ENCODE data around the gene MALRD1.

MALRD1 gene

DNA sequence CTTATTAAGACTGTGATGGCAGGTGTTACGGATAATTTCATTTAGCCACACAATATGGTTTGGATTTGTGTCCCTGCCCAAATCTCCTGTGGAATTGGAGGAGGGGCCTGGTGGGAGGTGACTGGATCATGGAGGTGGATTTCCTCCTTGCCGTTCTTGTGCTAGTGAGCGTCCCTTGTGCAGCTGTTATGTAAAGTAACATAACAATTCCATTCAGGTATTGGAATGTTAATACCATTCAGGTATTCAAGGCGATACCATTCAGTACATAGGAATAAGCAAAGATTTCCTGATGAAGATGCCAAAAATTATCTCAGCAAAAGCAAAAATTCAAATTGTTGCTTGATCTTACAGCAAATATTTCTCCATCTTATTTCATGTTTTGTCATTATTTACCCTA lies 735.1 kb downstream of the MALRD1 start:
- H3K4me1 ChIP-seq (ENCODE audit: low read length): no peaks in the 10 kb centered on the region
- no peak overlapping the region for H3K27ac ChIP-seq (ENCODE audit: low read length)
- no peak overlapping the region for H2AFZ ChIP-seq (ENCODE audit: low read depth, low read length)
- H3K4me2 ChIP-seq (ENCODE audit: low read length): no peak overlapping the region
- H3K9ac ChIP-seq (ENCODE audit: low read length): no peak overlapping the region
- TF ChIP-seq, protein P1, sequence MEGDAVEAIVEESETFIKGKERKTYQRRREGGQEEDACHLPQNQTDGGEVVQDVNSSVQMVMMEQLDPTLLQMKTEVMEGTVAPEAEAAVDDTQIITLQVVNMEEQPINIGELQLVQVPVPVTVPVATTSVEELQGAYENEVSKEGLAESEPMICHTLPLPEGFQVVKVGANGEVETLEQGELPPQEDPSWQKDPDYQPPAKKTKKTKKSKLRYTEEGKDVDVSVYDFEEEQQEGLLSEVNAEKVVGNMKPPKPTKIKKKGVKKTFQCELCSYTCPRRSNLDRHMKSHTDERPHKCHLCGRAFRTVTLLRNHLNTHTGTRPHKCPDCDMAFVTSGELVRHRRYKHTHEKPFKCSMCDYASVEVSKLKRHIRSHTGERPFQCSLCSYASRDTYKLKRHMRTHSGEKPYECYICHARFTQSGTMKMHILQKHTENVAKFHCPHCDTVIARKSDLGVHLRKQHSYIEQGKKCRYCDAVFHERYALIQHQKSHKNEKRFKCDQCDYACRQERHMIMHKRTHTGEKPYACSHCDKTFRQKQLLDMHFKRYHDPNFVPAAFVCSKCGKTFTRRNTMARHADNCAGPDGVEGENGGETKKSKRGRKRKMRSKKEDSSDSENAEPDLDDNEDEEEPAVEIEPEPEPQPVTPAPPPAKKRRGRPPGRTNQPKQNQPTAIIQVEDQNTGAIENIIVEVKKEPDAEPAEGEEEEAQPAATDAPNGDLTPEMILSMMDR (IDR thresholded peaks at IDR 0.05; ENCODE audit: low read depth, low read length): no peak
- TF ChIP-seq EZH2phosphoT487 (IDR thresholded peaks at IDR 0.05; ENCODE audit: low read depth): no peak
- H3K4me3 ChIP-seq (ENCODE audit: low read length): no peak overlapping the region
- no peaks in the 10 kb centered on the region for H3K79me2 ChIP-seq (ENCODE audit: low read length)
- no peaks in the 10 kb centered on the region for H3K27me3 ChIP-seq (ENCODE audit: low read depth, low read length)
- H3K36me3 ChIP-seq (replicated peaks; ENCODE audit: low read depth, low read length): no peaks in the 10 kb centered on the region
- H4K20me1 ChIP-seq (ENCODE audit: insufficient read depth, low read length): no peaks in the 10 kb centered on the region
- H3K9me3 ChIP-seq (ENCODE audit: insufficient read depth, low read length): no peaks in the 10 kb centered on the region

Data from OCI-LY3 (cell line).